GM12872 (cell line): Measurements from ENCODE around the gene BZW2.

Experiments
- TF ChIP-seq, protein P1 (sequence below): IDR thresholded peaks from 3 replicates; pipeline ENCODE4 v1.5.1; 2011; ENCODE audit warnings: low read depth, mild to moderate bottlenecking, low read length, moderate library complexity; ENCODE audit not compliant: insufficient read depth

The BZW2 gene

DNA sequence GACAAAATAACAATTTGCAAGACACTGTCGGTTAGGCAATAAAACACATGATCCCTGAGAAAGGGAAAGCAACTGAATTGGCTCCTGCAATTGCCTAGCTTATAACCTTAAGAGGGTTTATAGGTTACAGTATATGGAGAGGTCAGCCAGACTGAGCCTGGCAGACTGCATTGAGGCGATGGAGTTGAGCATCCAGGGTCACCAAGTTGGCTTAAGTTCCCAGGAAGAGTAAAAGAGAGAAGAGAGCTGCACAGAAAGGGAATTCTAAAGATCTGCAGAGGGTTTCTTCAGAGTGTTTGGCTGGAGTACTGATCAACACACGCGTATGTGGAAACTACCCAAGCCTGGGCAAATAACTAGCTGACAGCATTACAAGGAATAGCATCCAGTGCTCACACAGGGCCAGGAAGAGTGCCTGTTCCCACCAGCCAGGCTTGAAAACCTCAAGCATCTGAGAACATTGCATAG lies 11.7 kb upstream of the BZW2 start:
- TF ChIP-seq, protein P1, sequence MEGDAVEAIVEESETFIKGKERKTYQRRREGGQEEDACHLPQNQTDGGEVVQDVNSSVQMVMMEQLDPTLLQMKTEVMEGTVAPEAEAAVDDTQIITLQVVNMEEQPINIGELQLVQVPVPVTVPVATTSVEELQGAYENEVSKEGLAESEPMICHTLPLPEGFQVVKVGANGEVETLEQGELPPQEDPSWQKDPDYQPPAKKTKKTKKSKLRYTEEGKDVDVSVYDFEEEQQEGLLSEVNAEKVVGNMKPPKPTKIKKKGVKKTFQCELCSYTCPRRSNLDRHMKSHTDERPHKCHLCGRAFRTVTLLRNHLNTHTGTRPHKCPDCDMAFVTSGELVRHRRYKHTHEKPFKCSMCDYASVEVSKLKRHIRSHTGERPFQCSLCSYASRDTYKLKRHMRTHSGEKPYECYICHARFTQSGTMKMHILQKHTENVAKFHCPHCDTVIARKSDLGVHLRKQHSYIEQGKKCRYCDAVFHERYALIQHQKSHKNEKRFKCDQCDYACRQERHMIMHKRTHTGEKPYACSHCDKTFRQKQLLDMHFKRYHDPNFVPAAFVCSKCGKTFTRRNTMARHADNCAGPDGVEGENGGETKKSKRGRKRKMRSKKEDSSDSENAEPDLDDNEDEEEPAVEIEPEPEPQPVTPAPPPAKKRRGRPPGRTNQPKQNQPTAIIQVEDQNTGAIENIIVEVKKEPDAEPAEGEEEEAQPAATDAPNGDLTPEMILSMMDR = no peak

DNA sequence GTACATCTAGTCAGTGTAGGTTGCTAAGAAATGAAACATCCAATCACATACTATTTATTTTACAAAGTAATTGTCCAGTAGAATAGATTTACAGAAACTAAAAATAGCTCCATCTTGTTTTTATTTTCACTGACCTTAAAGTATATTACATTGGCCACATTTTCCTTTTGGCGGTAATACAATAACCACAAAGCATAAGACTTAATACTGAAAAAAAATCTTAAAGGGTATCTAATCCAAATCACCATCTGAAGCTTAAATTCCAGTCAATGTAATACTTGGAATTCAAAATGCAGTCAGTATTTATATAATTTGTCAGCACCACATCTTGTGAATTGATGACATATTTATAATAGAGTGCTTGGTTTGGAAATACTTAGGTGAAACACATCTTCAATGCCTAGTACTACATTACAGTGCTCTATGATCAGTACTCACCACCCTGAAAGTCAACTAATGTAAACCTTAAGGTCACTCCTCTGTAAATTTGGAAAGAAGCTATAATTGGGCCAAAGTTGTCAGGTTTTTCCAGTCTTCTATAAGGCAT lies 9.4 kb upstream of the BZW2 start:
- TF ChIP-seq, protein P1 = no peak

DNA sequence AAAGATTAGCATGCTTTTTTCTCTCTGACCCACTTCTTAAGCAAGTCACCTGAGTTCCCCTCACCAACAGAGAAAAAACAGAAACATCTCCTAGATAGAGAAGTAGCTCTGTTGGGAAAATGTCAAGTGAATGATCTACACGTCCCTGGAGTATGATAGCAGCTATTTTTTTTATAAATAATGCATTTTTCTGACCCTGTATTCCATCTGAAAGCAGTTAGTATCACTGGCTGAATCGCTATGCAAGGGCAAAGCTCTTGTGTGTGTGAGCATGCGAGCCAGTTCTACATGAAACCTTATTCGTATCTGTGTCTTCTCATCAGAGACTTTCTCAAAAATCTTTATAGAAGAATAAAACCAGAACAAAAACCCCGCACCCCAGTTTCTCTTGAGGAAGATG lies 8.6 kb upstream of the BZW2 start:
- TF ChIP-seq, protein P1 = no peak

DNA sequence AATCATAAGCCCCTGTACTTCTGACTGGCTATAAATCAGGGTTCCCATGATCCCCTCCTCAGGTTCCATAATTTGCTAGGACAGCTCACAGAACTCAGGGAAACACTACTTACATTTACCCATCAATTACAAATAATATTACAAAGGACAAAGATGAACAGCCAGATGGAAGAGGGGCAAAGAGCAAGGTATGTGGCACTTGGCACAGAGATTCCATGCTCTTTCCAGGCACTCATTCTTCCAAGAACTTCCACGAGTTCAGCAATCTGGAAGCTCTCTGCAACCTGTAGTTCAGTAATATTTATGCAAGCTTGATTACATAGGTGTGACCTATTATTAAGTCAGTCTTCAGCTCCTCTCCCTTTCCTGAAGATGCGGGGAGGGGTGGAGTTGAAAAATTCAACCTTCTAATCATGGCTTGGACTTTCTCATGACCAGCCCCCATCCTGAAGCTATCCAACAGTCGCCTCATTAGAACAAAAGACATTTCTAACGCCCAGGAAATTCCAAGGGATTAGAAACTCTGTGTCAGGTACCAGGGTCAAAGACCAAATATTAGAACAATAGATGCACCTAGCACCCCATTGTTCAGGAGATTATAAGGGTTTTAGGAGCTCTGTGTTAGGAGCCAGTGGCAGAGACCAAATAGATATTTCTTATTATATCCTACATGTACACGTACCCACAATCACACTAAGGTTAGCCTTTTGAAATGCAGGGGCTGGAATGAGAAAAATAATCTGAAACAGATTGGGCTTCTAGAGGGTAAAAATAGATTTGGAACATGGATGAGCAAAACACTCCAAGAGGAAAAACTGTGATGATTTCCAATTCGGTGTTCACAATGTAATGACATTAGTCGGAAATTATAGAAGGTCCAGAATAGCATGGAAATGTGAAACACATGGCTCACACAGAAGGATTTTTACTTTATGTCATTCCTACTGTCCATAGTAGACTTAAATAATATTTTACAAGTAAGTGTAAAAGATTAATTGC lies 7.4 kb upstream of the BZW2 start:
- TF ChIP-seq, protein P1 = no peak

DNA sequence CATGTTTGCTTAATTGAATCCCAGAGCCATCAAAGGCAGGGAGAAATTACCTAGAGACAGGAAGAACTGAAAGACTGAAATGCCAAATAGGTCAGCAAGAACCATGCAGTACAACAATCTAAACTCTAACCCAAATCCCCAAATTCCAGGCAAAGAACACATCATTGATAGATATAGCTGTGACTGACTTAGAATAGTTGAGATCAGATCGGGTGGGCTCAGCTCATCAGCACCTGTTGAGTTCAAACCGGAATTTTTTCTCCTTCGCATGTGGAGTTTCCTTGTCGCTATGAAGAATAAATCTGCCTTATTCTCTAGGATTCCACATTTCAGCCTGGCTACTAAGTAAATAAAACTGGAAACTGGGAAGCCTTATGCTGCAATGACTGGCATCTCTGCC lies 1.8 kb upstream of the BZW2 start:
- TF ChIP-seq, protein P1 = no peak

DNA sequence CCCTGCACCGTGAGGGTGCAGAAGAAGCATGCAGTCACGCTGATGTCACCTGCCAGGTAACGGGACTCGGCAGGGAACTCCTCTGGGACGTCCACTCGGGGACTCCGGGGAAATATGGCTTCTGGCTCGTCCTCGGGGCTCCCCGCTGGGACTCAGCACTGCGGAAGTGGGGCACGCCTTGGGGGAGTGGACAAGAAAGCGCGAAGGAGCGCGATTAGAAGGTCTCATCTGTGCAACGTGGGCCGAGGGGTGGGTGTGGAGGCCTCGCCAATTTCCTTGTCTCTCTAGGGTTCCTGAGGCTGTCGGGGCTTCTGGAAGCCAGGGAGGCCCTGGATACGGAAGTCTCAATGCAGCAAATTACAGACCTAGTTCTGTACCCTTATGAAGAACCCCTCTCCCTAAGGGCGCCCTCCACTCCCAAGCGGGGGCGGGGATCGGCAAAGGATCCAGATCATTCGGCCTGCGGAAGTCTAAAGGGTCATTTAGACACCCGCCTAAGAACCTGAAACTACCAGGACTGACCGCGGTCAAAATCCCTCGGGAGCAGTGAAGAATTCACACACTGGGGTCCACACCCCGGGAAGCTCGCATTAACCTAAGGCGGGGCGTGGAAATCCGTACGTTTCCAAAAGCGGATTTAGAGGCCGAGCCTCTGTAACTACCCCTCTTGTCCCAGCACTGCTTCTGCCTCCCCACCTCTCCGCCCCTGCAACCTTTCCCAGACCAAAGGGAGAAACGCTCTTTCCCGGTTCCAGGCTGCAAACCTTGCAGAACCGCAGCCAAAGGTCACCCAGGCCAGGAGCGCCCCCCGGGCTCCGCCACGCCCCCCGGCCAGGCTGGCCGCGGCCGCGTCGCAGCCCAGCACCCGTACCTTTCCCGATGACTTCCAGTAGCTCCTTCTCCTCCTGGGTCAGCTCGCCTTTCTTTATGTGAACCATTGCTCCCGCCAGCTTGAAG lies 1.1 kb upstream of the BZW2 start:
- TF ChIP-seq, protein P1 = no peak
